ENCODE results near the gene BID.
A peak's percentile ranks its signal among the peaks of the same experiment; 100 is the strongest.

The BID gene

DNA sequence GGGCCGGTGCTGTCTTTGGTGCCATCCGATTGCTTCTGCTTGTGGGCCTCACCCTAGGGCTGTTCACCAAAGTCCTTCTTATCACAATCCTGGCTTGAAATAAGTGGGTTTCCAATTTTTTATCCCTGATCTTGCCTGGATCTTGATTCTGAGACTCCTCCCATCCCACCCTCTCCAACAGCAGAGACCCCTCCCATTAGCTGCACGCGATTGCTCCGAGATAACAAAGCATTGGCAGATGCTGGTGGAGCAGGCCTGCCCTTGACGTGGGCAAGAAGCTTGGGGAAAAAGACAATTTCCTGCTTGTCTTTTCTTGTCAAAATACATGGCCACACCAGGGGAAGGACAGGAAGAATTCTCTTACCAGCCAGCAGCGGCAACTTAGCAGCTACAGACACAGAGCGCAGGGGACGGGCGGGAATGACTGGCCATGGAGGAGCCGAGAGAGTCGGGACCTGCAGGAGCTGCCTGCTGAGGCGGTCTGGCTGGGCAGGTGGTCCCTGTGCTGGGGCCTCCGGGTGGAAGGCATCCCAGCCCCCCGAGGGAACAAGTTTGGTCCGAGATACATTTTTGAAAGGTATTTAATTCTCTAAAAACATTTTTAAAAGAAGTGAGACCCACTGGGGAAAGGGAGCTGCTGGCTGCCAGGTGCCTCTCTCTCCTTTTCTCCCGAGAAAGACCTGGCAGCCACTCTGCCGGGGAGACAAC, 9.7 kb upstream of the BID start:
- DNase-seq (ENCODE audit: low read depth in 3 of 3): no peak

DNA sequence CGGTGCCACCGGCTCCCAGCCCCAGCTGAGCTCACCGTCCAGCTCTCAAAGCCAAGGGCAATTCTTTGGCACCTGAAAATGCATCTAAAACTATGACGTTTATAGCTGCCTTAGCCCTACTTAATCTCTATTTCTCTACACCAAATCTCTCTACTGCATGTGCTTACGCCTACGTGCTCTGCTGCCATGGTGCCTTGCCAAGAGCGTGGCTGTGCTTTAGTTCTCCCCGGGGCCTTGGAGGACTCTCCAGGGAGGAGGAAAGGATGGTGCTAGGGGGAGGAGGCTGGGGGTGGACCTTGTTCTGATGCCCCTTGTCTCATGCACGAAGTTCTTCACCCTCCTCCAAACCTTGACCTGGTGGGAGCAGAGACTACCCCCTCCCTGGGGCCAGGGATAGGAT, 9.0 kb upstream of the BID start:
- DNase-seq (ENCODE audit: low read depth in 3 of 3): no peak

DNA sequence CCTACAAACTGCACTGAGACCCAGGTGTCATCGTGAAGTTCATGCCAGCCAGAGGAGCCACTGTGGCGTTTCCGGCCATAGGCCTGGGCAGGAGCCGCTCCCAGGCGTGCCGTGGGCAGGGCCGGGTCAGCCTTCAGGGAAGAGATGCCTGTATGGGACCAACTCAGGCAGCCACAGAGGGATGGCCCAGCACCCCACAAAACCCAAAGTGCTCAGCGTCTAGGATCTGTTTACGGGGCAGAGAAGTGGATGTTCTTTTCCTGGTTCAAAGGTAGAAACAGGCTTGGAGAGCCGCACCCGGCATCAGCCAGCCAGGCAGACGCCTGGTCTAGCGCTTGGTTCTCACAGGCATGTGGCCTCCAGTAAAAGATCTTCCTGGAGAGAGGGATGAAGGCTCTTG, 8.4 kb upstream of the BID start:
- no peak for DNase-seq (ENCODE audit: low read depth in 3 of 3)

- no peak for DNase-seq (ENCODE audit: low read depth in 3 of 3)
Measured at GRCh38 chr22:17782158-17782557, 7.9 kb upstream of the BID start.

GRCh38 chr22:17781319-17782031, 7.2 kb upstream of the BID start:
- DNase-seq (ENCODE audit: low read depth in 3 of 3): peak in 2 of 3 experiments; percentile 39 to 48

GRCh38 chr22:17780741-17781318, 6.6 kb upstream of the BID start:
- no peak for DNase-seq (ENCODE audit: low read depth in 3 of 3)

DNA sequence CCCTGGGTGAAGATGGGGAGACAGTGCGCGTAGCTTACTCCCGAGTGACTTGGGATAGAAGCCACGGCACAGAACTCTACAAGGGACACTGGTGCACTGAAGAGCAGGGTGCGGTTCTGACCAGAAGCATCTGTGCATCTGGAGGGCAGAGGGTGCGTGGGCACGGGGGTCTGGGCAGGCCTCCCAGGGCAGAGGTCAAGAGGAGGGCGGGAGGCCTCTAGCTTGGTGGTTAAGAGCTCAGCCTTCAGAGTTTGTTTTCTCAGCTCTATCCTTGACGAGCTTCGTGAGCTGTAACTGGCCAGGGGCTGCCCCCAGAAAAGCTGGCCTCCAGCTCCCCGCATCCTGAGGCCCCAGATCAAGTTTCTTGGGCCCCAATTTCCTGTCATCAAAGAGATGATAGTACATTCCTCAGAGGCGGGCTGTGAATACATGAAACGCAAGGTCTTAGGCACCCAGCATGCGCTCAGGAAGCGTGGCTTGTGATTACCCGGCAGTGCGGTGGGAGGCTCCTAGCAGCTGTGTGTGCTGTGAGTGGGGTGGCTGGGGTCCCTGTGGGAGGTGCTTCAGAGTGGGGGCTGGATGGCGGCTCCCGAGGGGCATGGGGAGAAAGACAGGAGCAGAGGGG, 6.0 kb upstream of the BID start:
- DNase-seq (ENCODE audit: low read depth in 3 of 3): no peak

- no peak for DNase-seq (ENCODE audit: low read depth in 3 of 3)
Measured at GRCh38 chr22:17779286-17780115, 5.2 kb upstream of the BID start.

DNA sequence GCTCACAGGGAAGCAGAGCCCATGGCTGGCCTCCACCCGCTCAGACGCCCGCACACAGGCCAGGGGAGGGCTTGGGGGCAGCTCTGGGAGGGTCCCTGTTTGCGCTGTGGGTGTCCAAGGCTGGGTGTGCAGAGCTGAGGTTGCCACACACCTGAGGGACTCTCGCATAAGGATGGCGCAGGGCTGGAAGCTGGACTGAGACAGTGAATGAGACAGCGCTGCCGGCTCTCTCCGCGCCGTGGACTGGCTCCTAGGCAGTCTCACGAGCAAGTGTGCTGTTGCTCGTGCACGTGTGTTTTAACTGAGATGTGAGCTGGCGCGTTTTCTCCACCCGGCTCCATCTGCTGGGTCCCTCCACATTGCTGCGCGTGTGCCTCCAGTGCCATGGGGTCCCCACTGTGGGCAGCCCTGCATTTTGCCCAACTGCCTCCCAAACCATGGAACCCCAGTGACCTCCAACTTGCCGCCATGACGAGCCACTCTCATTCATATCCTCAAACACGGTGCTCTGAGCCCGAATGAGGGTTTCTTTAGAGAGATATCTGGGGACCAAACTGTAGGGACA, 4.2 kb upstream of the BID start:
- no peak for DNase-seq (ENCODE audit: low read depth in 3 of 3)

DNA sequence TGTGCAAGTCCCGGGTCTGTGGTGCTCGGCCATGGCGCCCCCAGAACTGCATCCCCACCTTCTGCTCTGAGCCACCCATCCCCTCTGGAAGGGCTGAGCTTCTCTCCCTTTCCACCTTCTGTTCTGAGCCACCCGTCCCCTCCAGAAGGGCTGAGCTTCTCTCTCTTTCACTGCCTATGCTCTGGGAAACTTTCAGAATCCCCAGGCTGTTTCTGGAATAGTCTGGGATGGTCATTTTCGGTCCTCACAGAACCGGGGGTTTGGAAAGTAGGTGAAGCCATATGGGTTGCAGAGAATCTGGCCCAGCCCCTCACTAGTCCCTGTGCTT, 3.4 kb upstream of the BID start:
- no peak for DNase-seq (ENCODE audit: low read depth in 3 of 3)

- peak in 1 of 3 experiments; percentile 44 for DNase-seq (ENCODE audit: low read depth in 3 of 3)
Measured at GRCh38 chr22:17777005-17777716, 2.9 kb upstream of the BID start.

GRCh38 chr22:17775781-17776465, 1.7 kb upstream of the BID start:
- DNase-seq (ENCODE audit: low read depth in 3 of 3): no peak

DNA sequence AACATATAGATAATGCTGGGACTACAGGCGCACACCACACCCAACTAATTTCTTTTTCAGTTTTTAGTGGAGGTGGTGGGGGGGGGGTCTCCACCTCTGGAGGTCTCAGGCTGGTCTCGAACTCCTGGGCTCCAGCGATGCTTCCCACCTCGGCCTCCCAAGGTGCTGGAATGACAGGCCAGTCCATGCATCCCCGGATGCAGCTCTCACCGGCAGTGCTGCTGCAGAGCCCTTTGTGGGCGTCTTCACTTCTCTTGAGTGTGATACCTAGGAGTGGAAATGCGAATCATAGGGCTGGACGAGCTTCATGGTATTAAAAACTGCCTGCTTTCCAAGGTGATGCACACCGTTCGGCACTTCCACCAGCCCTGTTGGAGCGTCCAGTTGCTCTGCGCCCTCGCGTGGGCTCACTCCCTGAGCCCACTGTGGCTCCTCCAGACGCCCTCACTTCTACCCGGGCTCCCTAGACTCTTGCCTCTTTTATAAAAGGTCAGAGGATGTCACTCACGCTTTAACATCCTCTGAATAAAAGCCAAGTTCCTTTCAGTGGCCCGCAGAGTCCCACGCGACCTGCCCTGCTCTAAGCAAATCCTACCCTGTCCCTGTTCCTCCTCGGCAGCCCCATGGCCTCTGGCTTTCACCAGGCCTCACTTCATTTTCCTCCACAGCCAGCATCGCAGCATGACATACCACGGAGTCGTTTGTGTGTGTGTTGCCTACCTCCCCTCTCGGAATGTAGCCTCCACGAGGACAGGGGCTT, 837 bp upstream of the BID start:
- DNase-seq (ENCODE audit: low read depth in 3 of 3): no peak

DNA sequence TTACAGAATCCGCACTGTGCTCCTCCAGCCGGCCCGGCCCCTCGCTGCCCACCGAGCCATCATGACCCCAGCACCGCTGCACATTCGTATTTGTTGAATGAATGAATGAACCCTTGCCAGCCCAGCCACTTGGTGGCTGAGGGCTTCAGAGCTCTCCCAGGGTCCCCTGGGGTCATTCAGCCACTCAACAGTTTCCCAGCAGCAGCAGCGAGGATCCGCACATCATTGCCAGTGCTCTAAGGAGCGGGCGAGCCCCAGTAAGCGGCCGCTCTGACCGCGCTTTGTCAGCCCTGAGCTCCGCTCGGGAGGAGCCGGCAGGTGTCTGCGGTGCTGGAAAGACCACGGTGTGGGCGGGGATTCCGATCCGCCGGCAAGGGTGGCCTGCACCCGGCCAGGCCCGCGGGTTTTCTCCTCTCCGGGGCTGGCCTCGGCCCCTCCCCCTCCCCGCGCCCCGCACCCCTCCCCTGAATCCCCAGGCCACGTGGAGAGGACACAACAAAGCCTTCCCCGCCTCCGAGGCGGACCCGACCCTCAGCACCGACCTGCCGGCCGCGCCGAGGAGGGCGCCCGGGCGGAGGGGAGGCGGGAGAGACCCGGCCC, 563 bp downstream of the BID start:
- DNase-seq (ENCODE audit: low read depth in 3 of 3): peak in 2 of 3 experiments; percentile 37 to 42

DNA sequence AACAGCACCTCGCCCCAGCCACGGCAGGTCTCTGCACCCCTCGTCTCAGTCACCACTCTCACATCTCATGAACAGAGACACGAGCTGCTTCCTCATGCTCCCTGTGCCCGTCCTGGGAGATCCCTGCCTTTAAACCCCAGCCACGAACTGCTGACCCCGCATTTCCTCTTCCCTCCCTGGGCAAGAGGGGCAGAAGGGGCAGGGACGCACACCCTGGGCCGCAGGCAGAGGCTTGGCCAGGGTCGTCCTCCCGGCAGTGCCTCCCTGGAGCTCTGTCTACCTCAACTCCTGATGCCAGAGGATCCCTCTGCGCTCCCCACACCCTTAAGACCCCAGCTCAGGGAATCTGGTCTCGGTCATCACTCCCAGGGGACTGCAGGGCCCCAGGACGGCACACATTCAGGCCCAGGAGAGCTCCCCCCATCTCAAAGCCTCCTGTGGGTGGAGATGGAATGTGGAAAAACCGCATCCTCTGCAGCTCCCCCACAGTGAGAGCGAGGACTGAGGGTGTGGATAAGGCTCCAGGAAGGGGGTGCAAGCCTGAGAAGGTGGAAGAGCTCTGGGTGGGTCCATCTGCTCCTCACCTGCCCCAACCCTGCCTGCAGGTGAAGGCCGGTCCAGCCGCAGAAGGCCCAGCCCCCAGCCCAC, 1.2 kb downstream of the BID start:
- no peak for DNase-seq (ENCODE audit: low read depth in 3 of 3)

GRCh38 chr22:17772249-17772957, 1.9 kb downstream of the BID start:
- no peak for DNase-seq (ENCODE audit: low read depth in 3 of 3)

- DNase-seq (ENCODE audit: low read depth in 3 of 3): no peak
Measured at GRCh38 chr22:17770180-17771077, 3.8 kb downstream of the BID start.
